DND-41 (cell line): ENCODE measurements around the gene GATD1.
A peak's percentile ranks its signal among the peaks of the same experiment; 100 is the strongest.

Experiments used
- ATAC-seq: fragments of 200-7000 bp; cut with Tn5 transposase; 3 replicates; pipeline ENCODE4 v1.9.1; 2021; ENCODE audit warnings: low read depth; ENCODE audit not compliant: insufficient read depth
- DNase-seq: peaks from one replicate; pipeline ENCODE4 v3.0.0-alpha.2; 2020
- H2AFZ ChIP-seq: 2 replicates; pipeline ENCODE4 v1.6.0; 2012; ENCODE audit warnings: low read depth, low read length
- H3K27ac ChIP-seq: 2 replicates; pipeline ENCODE4 v1.5.1; 2012; ENCODE audit warnings: low read length, inconsistent platforms
- H3K27me3 ChIP-seq: fragments of 200-600 bp; sonication (generic); 2 replicates; pipeline ENCODE4 v1.6.0; 2012; ENCODE audit warnings: low read length, mild to moderate bottlenecking, inconsistent platforms; ENCODE audit not compliant: insufficient read depth, poor library complexity
- H3K36me3 ChIP-seq: 2 replicates; pipeline ENCODE4 v1.5.1; 2012; ENCODE audit warnings: low read length, inconsistent platforms; ENCODE audit not compliant: insufficient read depth
- H3K4me1 ChIP-seq: 2 replicates; pipeline ENCODE4 v1.5.1; 2012; ENCODE audit warnings: mild to moderate bottlenecking, low read length; ENCODE audit not compliant: insufficient read depth
- H3K4me2 ChIP-seq: 2 replicates; pipeline ENCODE4 v1.6.0; 2012; ENCODE audit warnings: mild to moderate bottlenecking, moderate library complexity, low read length, inconsistent platforms; ENCODE audit not compliant: insufficient read depth
- H3K4me3 ChIP-seq, 2 experiments: fragments of 200-600 bp in 1 of 2; shearing (Covaris generic) in 1 of 2; 2 replicates each; pipeline ENCODE4 v1.5.1; 2012 to 2016; ENCODE audit warnings: inconsistent platforms in 2 of 2, low read length in 2 of 2, mild to moderate bottlenecking in 2 of 2, low read depth in 1 of 2, moderate library complexity in 1 of 2
- H3K79me2 ChIP-seq: 2 replicates; pipeline ENCODE4 v1.6.0; 2012; ENCODE audit warnings: low read length, inconsistent platforms; ENCODE audit not compliant: insufficient read depth
- H3K9ac ChIP-seq: 2 replicates; pipeline ENCODE4 v1.6.0; 2012; ENCODE audit warnings: low read depth, mild to moderate bottlenecking, inconsistent platforms, low read length, moderate library complexity
- H3K9me3 ChIP-seq: 2 replicates; pipeline ENCODE4 v1.5.1; 2012; ENCODE audit warnings: low read length, moderate library complexity, mild to moderate bottlenecking, inconsistent platforms; ENCODE audit not compliant: insufficient read depth, severe bottlenecking
- H4K20me1 ChIP-seq: 2 replicates; pipeline ENCODE4 v1.6.0; 2012; ENCODE audit warnings: low read length; ENCODE audit not compliant: insufficient read depth
- CTCF ChIP-seq: IDR thresholded peaks from 2 replicates; pipeline ENCODE4 v1.5.1; 2012; ENCODE audit warnings: borderline replicate concordance, low read length, moderate library complexity, mild to moderate bottlenecking; ENCODE audit not compliant: poor library complexity, severe bottlenecking; ENCODE audit errors: extremely low read depth
- EZH2 ChIP-seq: IDR thresholded peaks from 3 replicates; pipeline ENCODE4 v1.6.1; 2012; ENCODE audit warnings: borderline replicate concordance, low read depth, mild to moderate bottlenecking, moderate library complexity, low read length, inconsistent platforms; ENCODE audit not compliant: severe bottlenecking

GATD1 gene

GRCh38 chr11:773830-774229, 3.5 kb downstream of the GATD1 start:
- H3K27ac ChIP-seq, result no peak overlapping the region
- TF ChIP-seq EZH2 (no peak), CTCF (no peak)
- peaks cover 75% of the 10 kb centered on the region for H3K79me2 ChIP-seq
- ATAC-seq (no peak), DNase-seq (no peak)
- no peak overlapping the region for H3K4me3 ChIP-seq
- H3K9ac ChIP-seq, result no peak overlapping the region
- no peaks in the 10 kb centered on the region for H3K9me3 ChIP-seq
- 0 out of 2 replicates have a peak overlapping the region, but pooled peaks have one; percentile 8 for H3K4me2 ChIP-seq
- peaks cover 64% of the 10 kb centered on the region for H3K36me3 ChIP-seq
- H3K4me1 ChIP-seq, result peaks cover 29% of the 10 kb centered on the region
- no peak overlapping the region for H2AFZ ChIP-seq
- peaks cover 61% of the 10 kb centered on the region for H4K20me1 ChIP-seq
- no peaks in the 10 kb centered on the region for H3K27me3 ChIP-seq

- Histone ChIP-seq H3K9me3 (no peaks in the 10 kb centered on the region), H2AFZ (no peak overlapping the region), H4K20me1 (peaks cover 61% of the 10 kb centered on the region), H3K27me3 (no peaks in the 10 kb centered on the region), H3K79me2 (peaks cover 71% of the 10 kb centered on the region), H3K4me3 (no peak overlapping the region), H3K9ac (no peak overlapping the region), H3K36me3 (peaks cover 62% of the 10 kb centered on the region), H3K4me2 (no peak overlapping the region), H3K4me1 (peaks cover 25% of the 10 kb centered on the region), H3K27ac (no peak overlapping the region)
- TF ChIP-seq EZH2, result no peak
- no peak for TF ChIP-seq CTCF
- DNase-seq (no peak), ATAC-seq (no peak)
These were observed 3.9 kb downstream of the GATD1 start for GRCh38 chr11:773425-773824.

GRCh38 chr11:772429-773390, 4.6 kb downstream of the GATD1 start:
- H3K4me3 ChIP-seq, result no peak overlapping the region
- no peak overlapping the region for H3K27ac ChIP-seq
- H3K36me3 ChIP-seq, result peaks cover 60% of the 10 kb centered on the region
- ATAC-seq (no peak), DNase-seq (no peak)
- peaks cover 58% of the 10 kb centered on the region for H4K20me1 ChIP-seq
- peaks cover 20% of the 10 kb centered on the region for H3K4me1 ChIP-seq
- peaks cover 63% of the 10 kb centered on the region for H3K79me2 ChIP-seq
- TF ChIP-seq CTCF, result no peak
- TF ChIP-seq EZH2, result no peak
- H3K9ac ChIP-seq, result no peak overlapping the region
- H3K9me3 ChIP-seq, result no peaks in the 10 kb centered on the region
- no peak overlapping the region for H2AFZ ChIP-seq
- no peaks in the 10 kb centered on the region for H3K27me3 ChIP-seq
- H3K4me2 ChIP-seq, result no peak overlapping the region
